Ascending aorta (tissue), 2 donors: ENCODE results near the gene ZSCAN21. TPM values are rescaled to one million over a fixed set of nuclear protein-coding genes. Genes with fewer than 3 reads are reported as not detected.

ENCODE experiments used
- DNase-seq, 2 donors: peaks; one replicate each; pipeline ENCODE4 v3.0.0-alpha.2; 2019; ENCODE audit warnings: low spot score in 2 of 2
- H3K27ac ChIP-seq, 2 donors: fragments of 200-600 bp; sonication (generic); one replicate each; pipeline ENCODE4 v1.5.1; 2016 to 2017; ENCODE audit warnings: mild to moderate bottlenecking in 1 of 2
- H3K27me3 ChIP-seq: fragments of 200-600 bp; sonication (generic); one replicate; pipeline ENCODE4 v1.5.1; 2017
- H3K36me3 ChIP-seq, 2 donors: fragments of 200-600 bp; sonication (generic); one replicate each; pipeline ENCODE4 v1.5.1; 2016
- H3K4me1 ChIP-seq, 2 donors: fragments of 200-600 bp; sonication (generic); one replicate each; pipeline ENCODE4 v1.5.1; 2016 to 2017; ENCODE audit warnings: mild to moderate bottlenecking in 1 of 2
- H3K4me3 ChIP-seq, 2 donors: fragments of 200-600 bp; sonication (generic); one replicate each; pipeline ENCODE4 v1.5.1; 2016 to 2017; ENCODE audit warnings: mild to moderate bottlenecking in 1 of 2
- H3K9me3 ChIP-seq, 2 donors: fragments of 200-600 bp; sonication (generic); one replicate each; pipeline ENCODE4 v1.5.1; 2016
- CTCF ChIP-seq, 3 experiments: fragments of 200-600 bp in 2 of 3; fragments of 450-650 bp in 1 of 3; sonication (generic) in 2 of 3; IDR thresholded peaks; one replicate each; pipeline ENCODE4 v1.5.1; 2016 to 2019; ENCODE audit warnings: antibody characterized with exemption in 3 of 3, mild to moderate bottlenecking in 1 of 3, moderate library complexity in 1 of 3
- intact Hi-C: fragments of 100-400 bp; cut with DNase I; formaldehyde crosslinking; loops from one replicate; pipeline ENCODE4 v1.15.1; 2023
- total RNA-seq: library from RNA; depleted of rRNA; stranded (reverse); fragments of >200 nt; gene quantifications from one replicate; pipeline ENCODE4 v1.1.0, GENCODE V29; 2016

The ZSCAN21 gene
- total RNA-seq, 1 donor from 2014 or later: 58.5 TPM

DNA sequence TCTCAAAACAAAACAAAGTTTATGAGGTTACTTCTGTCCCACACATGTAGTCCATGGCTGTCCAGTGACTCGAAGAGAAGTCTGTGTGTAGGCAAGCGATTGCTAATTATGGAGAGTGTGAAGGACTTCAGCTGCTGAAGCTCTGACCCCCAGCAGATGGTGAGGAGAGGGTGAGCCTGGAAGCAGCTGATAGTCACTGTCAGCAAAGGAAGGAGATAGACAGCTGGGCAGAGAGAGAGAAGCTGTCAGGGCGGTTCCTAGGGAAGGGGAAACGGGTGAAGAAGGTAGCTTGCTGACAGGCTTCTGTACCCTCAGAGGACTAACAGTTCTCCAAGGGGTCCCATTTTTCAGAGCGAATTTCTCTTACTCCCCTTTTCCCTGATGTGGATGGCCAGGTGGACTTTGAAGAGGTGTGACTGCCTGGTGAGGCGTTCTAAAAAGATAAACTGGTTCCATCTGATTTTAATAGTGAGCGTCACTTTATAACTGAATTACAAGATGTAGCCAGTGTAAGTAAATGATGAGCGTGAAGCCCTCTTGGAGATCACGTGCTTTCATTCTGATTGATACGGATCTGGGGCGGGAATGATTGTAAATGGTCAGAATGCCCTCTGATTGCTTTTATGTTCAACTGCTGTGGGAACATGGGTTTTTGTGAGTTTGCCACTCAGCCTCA, 12.1 kb downstream of the ZSCAN21 start:
- Histone ChIP-seq H3K4me3 (no peak overlapping the region), H3K27ac (no peak overlapping the region), H3K9me3 (no peaks in the 10 kb centered on the region), H3K4me1 (no peaks in the 10 kb centered on the region), H3K36me3 (peaks cover 70% of the 10 kb centered on the region in 2 donors), H3K27me3 (no peaks in the 10 kb centered on the region)
- TF ChIP-seq CTCF (IDR thresholded peaks at IDR 0.05): no peak
- DNase-seq: no peak
- intact Hi-C loops: no loop called here

DNA sequence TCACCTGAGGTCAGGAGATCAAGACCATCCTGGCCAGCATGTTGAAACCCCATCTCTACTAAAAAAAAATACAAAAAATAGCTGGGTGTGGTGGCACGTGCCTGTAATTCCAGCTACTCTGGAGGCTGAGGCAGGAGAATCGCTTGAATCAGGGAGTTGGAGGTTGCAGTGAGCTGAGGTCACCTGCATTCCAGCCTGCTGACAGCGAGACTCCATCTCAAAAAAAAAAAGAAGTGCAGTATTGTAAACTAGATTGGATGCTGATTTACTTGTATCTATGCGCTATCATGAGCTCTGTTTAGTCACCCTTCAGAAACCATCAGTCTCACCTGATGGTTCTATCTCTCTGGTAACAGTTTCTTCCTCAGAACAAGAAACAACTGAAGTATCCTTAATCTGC, 13.8 kb downstream of the ZSCAN21 start:
- Histone ChIP-seq H3K4me3 (no peak overlapping the region), H3K27me3 (no peaks in the 10 kb centered on the region), H3K36me3 (peaks cover 53 to 58% of the 10 kb centered on the region in 2 donors), H3K9me3 (no peaks in the 10 kb centered on the region), H3K27ac (no peak overlapping the region), H3K4me1 (no peaks in the 10 kb centered on the region)
- no peak for DNase-seq
- intact Hi-C loops: no loop called here
- TF ChIP-seq CTCF (IDR thresholded peaks at IDR 0.05): no peak

DNA sequence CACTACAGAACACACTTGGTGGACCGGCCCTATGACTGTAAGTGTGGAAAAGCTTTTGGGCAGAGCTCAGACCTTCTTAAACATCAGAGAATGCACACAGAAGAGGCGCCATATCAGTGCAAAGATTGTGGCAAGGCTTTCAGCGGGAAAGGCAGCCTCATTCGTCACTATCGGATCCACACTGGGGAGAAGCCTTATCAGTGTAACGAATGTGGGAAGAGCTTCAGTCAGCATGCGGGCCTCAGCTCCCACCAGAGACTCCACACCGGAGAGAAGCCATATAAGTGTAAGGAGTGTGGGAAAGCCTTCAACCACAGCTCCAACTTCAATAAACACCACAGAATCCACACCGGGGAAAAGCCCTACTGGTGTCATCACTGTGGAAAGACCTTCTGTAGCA, 14.6 kb downstream of the ZSCAN21 start:
- Histone ChIP-seq H3K4me3 (no peak overlapping the region), H3K36me3 (peaks cover 53 to 56% of the 10 kb centered on the region in 2 donors), H3K9me3 (no peaks in the 10 kb centered on the region), H3K27me3 (no peaks in the 10 kb centered on the region), H3K27ac (no peak overlapping the region), H3K4me1 (no peaks in the 10 kb centered on the region)
- DNase-seq: no peak
- intact Hi-C loops: no loop called here
- TF ChIP-seq CTCF (IDR thresholded peaks at IDR 0.05): no peak

DNA sequence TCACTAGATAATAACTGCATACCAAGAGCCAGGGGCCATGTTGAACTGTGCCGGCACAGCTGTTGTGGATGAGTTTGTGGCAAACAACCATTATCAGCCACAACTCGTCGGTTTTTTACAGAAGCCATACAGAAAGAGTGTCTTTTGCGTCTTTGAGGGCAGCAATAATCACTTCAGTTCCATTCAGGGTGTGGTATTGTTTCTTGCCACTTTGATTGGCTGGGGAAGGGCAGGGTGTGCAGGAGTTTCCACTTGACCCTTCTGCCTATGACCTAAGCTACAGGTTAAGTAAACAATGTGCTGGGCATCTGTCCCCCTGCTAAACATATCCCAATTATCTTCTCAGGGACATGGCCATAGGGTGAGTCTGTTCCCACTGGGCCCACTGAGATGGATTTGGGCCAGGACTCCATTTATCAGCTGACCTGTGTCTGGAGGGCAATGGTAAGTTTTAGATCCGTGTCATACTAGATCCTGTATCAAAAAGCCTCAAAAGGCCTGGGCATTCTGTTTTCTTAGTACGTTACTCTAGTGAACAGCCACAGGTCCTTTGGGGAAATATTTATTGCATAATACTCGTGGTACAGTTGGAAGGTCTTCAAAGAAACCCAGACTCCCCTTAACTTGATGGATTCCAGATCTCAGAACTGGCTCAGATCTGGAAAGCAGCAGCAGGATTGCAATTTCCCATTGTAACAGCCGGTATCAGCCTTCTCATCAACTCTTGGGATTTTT, 16.0 kb downstream of the ZSCAN21 start:
- no peak for TF ChIP-seq CTCF (IDR thresholded peaks at IDR 0.05)
- intact Hi-C loops: no loop called here
- peaks cover 52 to 58% of the 10 kb centered on the region in 2 donors for H3K36me3 ChIP-seq
- no peaks in the 10 kb centered on the region for H3K4me1 ChIP-seq
- no peak overlapping the region for H3K27ac ChIP-seq
- no peak for DNase-seq
- no peak overlapping the region for H3K4me3 ChIP-seq
- peaks cover 2 to 4% of the 10 kb centered on the region in 2 donors for H3K9me3 ChIP-seq
- H3K27me3 ChIP-seq: no peaks in the 10 kb centered on the region

- no peak for TF ChIP-seq CTCF (IDR thresholded peaks at IDR 0.05)
- Histone ChIP-seq H3K4me3 (no peak overlapping the region), H3K27ac (no peak overlapping the region), H3K4me1 (no peaks in the 10 kb centered on the region), H3K36me3 (peaks cover 55 to 59% of the 10 kb centered on the region in 2 donors), H3K27me3 (no peaks in the 10 kb centered on the region), H3K9me3 (peaks cover 15 to 17% of the 10 kb centered on the region in 2 donors)
- no peak for DNase-seq
- intact Hi-C loops: no loop called here
Observed at GRCh38 chr7:100066953-100067352, 17.4 kb downstream of the ZSCAN21 start.
